MM.1S (cell line): ENCODE measurements around the gene CACNA1D.
A peak's percentile ranks its signal among the peaks of the same experiment; 100 is the strongest.

ENCODE experiments used
- DNase-seq: peaks from one replicate; pipeline ENCODE4 v3.0.0-alpha.2; 2015
- H2AFZ ChIP-seq: fragments of 300-600 bp; sonication (generic); 2 replicates; pipeline ENCODE4 v1.6.0; 2016; ENCODE audit warnings: antibody characterized with exemption, low read length
- H3F3A ChIP-seq: fragments of 300-600 bp; sonication (generic); 2 replicates; pipeline ENCODE4 v1.6.1; 2016; ENCODE audit warnings: mild to moderate bottlenecking, antibody characterized with exemption, low read length, moderate library complexity, mixed read lengths; ENCODE audit not compliant: insufficient read depth
- H3K27ac ChIP-seq: fragments of 300-600 bp; sonication (generic); 2 replicates; pipeline ENCODE4 v1.5.1; 2016; ENCODE audit warnings: mild to moderate bottlenecking, low read length
- H3K27me3 ChIP-seq: fragments of 300-600 bp; sonication (generic); replicated peaks from 2 replicates; pipeline ENCODE4 v1.6.0; 2016; ENCODE audit warnings: low read length; ENCODE audit not compliant: insufficient read depth
- H3K36me3 ChIP-seq: fragments of 300-600 bp; sonication (generic); replicated peaks from 2 replicates; pipeline ENCODE4 v1.6.1; 2016; ENCODE audit warnings: mild to moderate bottlenecking, low read length, mixed read lengths; ENCODE audit not compliant: insufficient read depth
- H3K4me1 ChIP-seq: fragments of 300-600 bp; sonication (generic); 2 replicates; pipeline ENCODE4 v1.6.1; 2016; ENCODE audit warnings: low read length, mixed read lengths
- H3K4me2 ChIP-seq: fragments of 300-600 bp; sonication (generic); 2 replicates; pipeline ENCODE4 v1.6.0; 2016; ENCODE audit warnings: low read depth, low read length
- H3K4me3 ChIP-seq: fragments of 300-600 bp; sonication (generic); 2 replicates; pipeline ENCODE4 v1.5.1; 2016; ENCODE audit warnings: low read length, mixed read lengths
- H3K79me2 ChIP-seq: fragments of 300-600 bp; sonication (generic); 2 replicates; pipeline ENCODE4 v1.6.1; 2016; ENCODE audit warnings: mixed run types, low read length, mixed read lengths
- H3K9ac ChIP-seq: fragments of 300-600 bp; sonication (generic); 2 replicates; pipeline ENCODE4 v1.6.1; 2016; ENCODE audit warnings: low read length, mixed read lengths
- H3K9me2 ChIP-seq: fragments of 300-600 bp; sonication (generic); replicated peaks from 2 replicates; pipeline ENCODE4 v1.6.1; 2016; ENCODE audit warnings: mild to moderate bottlenecking, low read length, mixed read lengths; ENCODE audit not compliant: insufficient read depth
- H3K9me3 ChIP-seq: fragments of 300-600 bp; sonication (generic); replicated peaks from 2 replicates; pipeline ENCODE4 v1.6.1; 2016; ENCODE audit warnings: mild to moderate bottlenecking, low read length, mixed read lengths; ENCODE audit not compliant: insufficient read depth
- H4K20me1 ChIP-seq: fragments of 300-600 bp; sonication (generic); 2 replicates; pipeline ENCODE4 v1.6.1; 2016; ENCODE audit warnings: mild to moderate bottlenecking, low read length, moderate library complexity, mixed read lengths; ENCODE audit not compliant: insufficient read depth
- CTCF ChIP-seq: fragments of 300-600 bp; sonication (generic); IDR thresholded peaks from 2 replicates; pipeline ENCODE4 v1.5.1; 2016; ENCODE audit warnings: antibody characterized with exemption, low read length, mixed read lengths
- EZH2 ChIP-seq: fragments of 300-600 bp; sonication (generic); optimal IDR thresholded peaks from 2 replicates; pipeline ENCODE3; 2017; ENCODE audit warnings: low read depth, mild to moderate bottlenecking, antibody characterized with exemption, low read length, mixed read lengths
- EZH2phosphoT487 ChIP-seq: fragments of 300-600 bp; sonication (generic); IDR thresholded peaks from 2 replicates; pipeline ENCODE4 v1.6.1; 2018; ENCODE audit warnings: antibody characterized with exemption, low read length

CACNA1D gene

DNA sequence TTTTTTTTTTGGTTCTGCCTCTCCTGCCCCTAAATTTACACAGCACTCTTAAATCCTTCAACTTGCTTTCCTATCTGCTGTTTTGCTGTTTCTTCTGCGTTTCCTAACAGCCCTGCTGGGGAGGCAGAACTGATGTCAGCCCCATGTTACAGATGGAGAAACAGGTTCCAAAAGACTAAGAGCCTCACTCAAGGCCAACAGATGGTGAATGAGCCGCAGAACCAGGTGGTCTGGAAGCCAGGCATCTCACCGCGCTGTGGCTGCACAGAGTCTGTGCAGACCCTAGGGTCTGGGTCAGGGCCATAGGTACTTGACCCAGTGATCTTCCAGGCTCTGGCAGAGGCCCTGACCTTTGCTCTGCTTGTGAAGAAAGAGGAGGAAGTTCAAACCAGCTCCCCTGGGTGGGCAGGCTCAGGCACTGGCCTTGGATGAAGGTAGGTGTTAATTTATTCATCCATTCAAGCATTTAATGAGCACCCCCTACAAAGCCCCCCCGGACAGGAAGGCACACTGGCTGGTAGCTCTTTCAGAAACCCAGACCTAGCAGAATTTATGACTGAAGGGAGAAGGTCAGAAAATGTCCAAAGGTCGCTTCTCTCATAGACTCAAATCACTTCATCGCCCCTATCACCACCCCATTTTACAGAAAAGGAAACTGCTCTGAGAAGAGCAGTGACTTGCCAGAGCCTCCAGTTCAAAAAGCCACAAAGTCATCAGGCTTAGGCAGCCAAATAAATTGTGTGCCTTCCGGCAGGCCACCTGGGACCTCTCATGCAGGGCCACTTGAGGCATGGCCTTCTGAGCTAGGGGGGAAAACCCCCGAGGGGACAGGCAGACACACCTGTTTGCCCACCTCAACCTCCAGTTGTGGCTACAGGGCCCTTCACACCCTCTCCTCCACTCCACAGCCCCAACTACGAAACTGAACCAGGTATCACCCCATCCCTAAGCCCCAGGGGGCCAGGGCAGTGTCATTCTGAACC lies 349.1 kb downstream of the CACNA1D start:
- Histone ChIP-seq H3K4me3 (no peak overlapping the region), H3K4me2 (peak overlapping the region; percentile 99; the same call in 1 of the 2 replicates), H4K20me1 (no peaks in the 10 kb centered on the region)

GRCh38 chr3:53844262-53845102 lies 350.1 kb downstream of the CACNA1D start:
- Histone ChIP-seq H3K27me3 (no peaks in the 10 kb centered on the region), H3K9me2 (no peaks in the 10 kb centered on the region), H3K36me3 (no peaks in the 10 kb centered on the region), H3K79me2 (no peaks in the 10 kb centered on the region; the same call in 1 of the 2 replicates), H4K20me1 (no peaks in the 10 kb centered on the region), H3K9me3 (no peaks in the 10 kb centered on the region), H3K9ac (peak overlapping the region; percentile 22; the same call in 1 of the 2 replicates), H2AFZ (no peak overlapping the region), H3F3A (peaks cover 24% of the 10 kb centered on the region), H3K4me2 (peak overlapping the region; percentile 99), H3K27ac (peak overlapping the region; percentile 85; the same call in 1 of the 2 replicates), H3K4me3 (no peak overlapping the region), H3K4me1 (peaks cover 21% of the 10 kb centered on the region)
- TF ChIP-seq EZH2 = no peak
- no peak for TF ChIP-seq CTCF
- TF ChIP-seq EZH2phosphoT487 = no peak
- no peak for DNase-seq

More for the DNA sequence above, 349.1 kb downstream of the CACNA1D start:
- peak overlapping the region; percentile 22; the same call in 1 of the 2 replicates for H3K9ac ChIP-seq
- no peak for TF ChIP-seq EZH2
- TF ChIP-seq CTCF = no peak
- no peak for TF ChIP-seq EZH2phosphoT487
- peak overlapping the region; percentile 25; the same call in 1 of the 2 replicates for H2AFZ ChIP-seq
- peaks cover 24% of the 10 kb centered on the region for H3F3A ChIP-seq
- H3K9me2 ChIP-seq = no peaks in the 10 kb centered on the region
- no peaks in the 10 kb centered on the region; the same call in 1 of the 2 replicates for H3K79me2 ChIP-seq
- H3K27me3 ChIP-seq = no peaks in the 10 kb centered on the region
- H3K4me1 ChIP-seq = peaks cover 21% of the 10 kb centered on the region
- H3K36me3 ChIP-seq = no peaks in the 10 kb centered on the region
- no peaks in the 10 kb centered on the region for H3K9me3 ChIP-seq
- peak; percentile 72 for DNase-seq
- peak overlapping the region; percentile 85 for H3K27ac ChIP-seq

DNA sequence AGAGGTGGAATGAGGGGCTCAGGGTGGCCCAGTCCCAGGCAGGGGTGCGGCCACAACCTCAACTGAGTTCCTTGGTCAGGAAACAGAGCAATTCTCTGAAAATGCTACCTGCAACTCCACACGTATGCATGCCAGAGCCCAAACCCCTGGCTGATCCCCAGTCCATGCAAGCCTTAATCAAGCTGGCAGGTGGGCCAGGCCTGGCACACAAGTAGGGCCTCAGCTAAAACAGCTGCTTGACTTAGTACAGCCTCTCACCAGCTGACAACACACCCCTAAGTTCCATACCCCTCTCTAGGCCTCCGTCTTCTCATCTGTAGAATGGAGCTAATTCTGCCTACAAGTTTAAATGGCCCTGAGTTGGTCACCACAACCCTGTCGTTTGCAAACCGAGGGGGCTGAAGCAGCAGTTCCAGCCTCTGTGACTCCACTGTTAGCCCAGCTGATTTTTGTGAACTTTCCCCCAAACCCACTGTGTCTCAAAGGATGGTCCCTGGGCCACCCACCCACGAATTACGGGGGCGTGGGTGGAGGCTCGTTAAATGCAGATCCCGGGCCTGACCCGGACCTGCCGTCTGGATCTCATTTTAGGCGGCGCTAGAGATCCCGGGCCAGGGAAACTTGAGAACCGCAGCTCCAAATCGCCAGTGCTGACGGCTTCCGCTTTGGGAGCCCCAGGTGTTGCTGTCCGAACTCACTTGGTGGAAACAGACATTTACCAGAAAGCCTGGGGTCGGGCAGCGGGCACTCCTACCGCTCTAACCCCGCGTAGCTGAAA lies 350.9 kb downstream of the CACNA1D start:
- Histone ChIP-seq H3K27ac (peak overlapping the region; percentile 85; the same call in 1 of the 2 replicates), H3K4me1 (peaks cover 21% of the 10 kb centered on the region), H2AFZ (peak overlapping the region; percentile 86), H3K9me3 (no peaks in the 10 kb centered on the region), H3K27me3 (no peaks in the 10 kb centered on the region), H3K9ac (peak overlapping the region; percentile 87), H3K4me2 (peak overlapping the region; percentile 99), H3F3A (peaks cover 24% of the 10 kb centered on the region), H3K4me3 (peak overlapping the region; percentile 81), H3K9me2 (no peaks in the 10 kb centered on the region), H4K20me1 (no peaks in the 10 kb centered on the region), H3K79me2 (no peaks in the 10 kb centered on the region; the same call in 1 of the 2 replicates), H3K36me3 (no peaks in the 10 kb centered on the region)
- no peak for TF ChIP-seq EZH2
- peak; percentile 44 for TF ChIP-seq CTCF
- no peak for TF ChIP-seq EZH2phosphoT487
- peak; percentile 73 for DNase-seq
